Measurements from ENCODE around the gene GABBR2.

GABBR2 gene

DNA sequence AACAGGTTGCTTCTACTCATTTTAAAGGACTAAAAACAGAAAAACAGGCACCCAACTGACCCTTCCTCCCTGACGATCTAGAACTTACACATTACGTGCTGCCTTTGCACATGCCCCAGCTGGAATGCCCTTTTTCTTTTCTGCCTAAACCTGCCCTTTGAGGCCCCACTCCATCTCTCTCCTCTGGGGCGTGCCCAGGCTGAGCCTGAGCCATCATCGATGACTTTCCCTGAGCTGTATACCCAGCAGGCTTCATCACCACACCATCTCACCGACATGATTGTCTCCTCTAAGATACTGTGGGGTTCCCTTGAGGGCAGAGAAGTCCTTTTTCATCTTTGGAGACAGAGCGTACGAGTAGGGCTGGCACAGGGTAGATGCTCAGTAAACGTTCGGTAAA, 24.1 kb upstream of the GABBR2 start:
- TF ChIP-seq CTCF (IDR thresholded peaks at IDR 0.05; ENCODE audit: borderline replicate concordance, insufficient read depth, low read depth, low read length), result no peak

DNA sequence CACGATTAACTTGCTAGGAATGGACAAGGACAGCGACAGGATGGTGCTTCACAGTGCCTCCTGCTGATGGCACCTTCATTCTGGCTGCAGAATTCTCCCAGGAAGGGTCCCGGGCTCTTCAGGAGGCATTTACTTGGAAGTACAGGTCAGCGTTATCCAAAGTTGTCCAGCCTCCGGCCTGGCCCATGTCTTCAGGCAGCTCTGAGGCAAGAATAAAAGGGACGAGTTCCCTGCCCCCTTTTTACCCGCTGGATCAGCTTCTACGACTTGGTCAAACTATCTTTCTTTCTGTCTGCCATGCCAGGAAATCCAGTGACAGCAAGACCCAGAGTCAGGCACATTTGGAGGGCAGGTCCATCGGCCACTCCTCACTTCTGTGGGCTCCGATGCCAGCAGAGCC, 23.4 kb upstream of the GABBR2 start:
- no peak for TF ChIP-seq CTCF (IDR thresholded peaks at IDR 0.05; ENCODE audit: borderline replicate concordance, insufficient read depth, low read depth, low read length)
- no peak overlapping the region for H3K4me3 ChIP-seq (ENCODE audit: low read depth, low read length)

More for the DNA sequence above, 24.1 kb upstream of the GABBR2 start:
- no peak overlapping the region for H3K4me3 ChIP-seq (ENCODE audit: low read depth, low read length)

- no peak for TF ChIP-seq CTCF (IDR thresholded peaks at IDR 0.05; ENCODE audit: borderline replicate concordance, insufficient read depth, low read depth, low read length)
- H3K4me3 ChIP-seq (ENCODE audit: low read depth, low read length), result no peak overlapping the region
Measured at GRCh38 chr9:98730871-98731270, 22.1 kb upstream of the GABBR2 start.

DNA sequence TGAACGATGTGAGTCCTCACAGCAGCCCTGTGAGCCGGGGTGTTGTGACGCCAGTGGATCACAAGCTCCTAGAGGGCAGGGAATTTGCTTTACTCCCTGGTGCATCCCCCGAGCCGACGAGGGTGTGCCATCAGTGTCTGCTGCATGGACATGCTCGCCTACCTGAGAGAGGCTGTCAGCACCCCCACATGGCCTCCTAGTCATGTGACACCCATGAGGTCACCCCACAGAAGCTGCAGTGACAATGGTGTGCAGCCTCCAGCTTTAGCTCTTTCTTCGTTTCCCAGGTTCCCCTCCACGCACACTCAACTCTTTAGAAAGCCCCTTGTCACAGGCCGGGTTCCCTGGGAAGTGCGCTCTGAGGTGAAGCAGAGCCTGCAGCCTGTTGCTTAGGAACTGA, 19.8 kb upstream of the GABBR2 start:
- H3K4me3 ChIP-seq (ENCODE audit: low read depth, low read length), result no peak overlapping the region
- no peak for TF ChIP-seq CTCF (IDR thresholded peaks at IDR 0.05; ENCODE audit: borderline replicate concordance, insufficient read depth, low read depth, low read length)

- TF ChIP-seq CTCF (IDR thresholded peaks at IDR 0.05; ENCODE audit: borderline replicate concordance, insufficient read depth, low read depth, low read length), result no peak
- no peak overlapping the region for H3K4me3 ChIP-seq (ENCODE audit: low read depth, low read length)
Measured at GRCh38 chr9:98727428-98727827, 18.7 kb upstream of the GABBR2 start.

GRCh38 chr9:98726735-98727134, 18.0 kb upstream of the GABBR2 start:
- TF ChIP-seq CTCF (IDR thresholded peaks at IDR 0.05; ENCODE audit: borderline replicate concordance, insufficient read depth, low read depth, low read length), result no peak

DNA sequence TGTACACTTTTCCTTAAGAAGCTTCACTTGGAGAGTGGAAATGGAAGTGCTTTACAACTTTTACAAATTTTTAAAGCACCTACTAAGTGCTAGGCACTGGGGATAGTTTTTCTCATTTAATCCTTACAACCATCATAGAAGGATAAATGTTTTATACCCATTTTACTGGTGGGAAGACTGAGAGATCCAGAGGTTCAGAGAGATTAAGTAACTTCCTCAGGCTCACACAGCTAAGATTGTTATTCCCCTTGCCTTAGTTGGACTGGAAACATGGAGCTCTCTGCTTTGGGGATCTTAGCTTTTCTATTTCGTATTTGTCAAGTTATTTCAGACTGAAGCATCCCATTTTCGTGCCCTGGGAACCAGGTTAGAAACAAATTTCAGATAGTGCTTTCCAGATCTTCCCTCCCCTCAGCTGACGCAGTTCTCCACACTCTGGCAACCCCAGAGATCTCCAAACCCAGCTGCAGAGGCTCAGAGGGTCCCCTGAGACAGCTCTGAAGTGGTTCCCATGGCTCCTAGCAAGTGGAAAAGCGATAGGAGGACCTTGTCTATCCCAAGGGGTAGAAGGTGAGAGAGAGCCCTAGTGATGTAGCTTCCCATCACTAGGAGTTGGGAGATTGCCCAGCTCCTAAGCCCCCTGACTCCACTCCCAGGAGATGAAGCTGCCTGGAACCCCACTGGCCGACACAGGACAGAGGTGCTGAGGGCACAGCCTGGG, 16.2 kb upstream of the GABBR2 start:
- no peak overlapping the region for H3K4me3 ChIP-seq (ENCODE audit: low read depth, low read length)
- no peak for TF ChIP-seq CTCF (IDR thresholded peaks at IDR 0.05; ENCODE audit: borderline replicate concordance, insufficient read depth, low read depth, low read length)

More at GRCh38 chr9:98726735-98727134, 18.0 kb upstream of the GABBR2 start:
- no peak overlapping the region for H3K4me3 ChIP-seq (ENCODE audit: low read depth, low read length)

All from GM12875 (cell line).